B cell (primary cell): ENCODE data around the gene SRSF1. TPM values are rescaled to one million over a fixed set of nuclear protein-coding genes. Genes with fewer than 3 reads are reported as not detected.

Experiments
- ATAC-seq: fragments of 200-7000 bp; cut with Tn5 transposase; one replicate; pipeline ENCODE4 v1.10.0; 2021; ENCODE audit warnings: low read depth, mild to moderate bottlenecking, moderate number of reproducible peaks, moderate library complexity
- CTCF ChIA-PET: fragments of 350-600 bp; sonication (Branson Sonifier 250); formaldehyde crosslinking; loops from one replicate; lab custom pipeline; 2021; ENCODE audit warnings: antibody characterized with exemption, inconsistent platforms; lab: Charles Lee
- POLR2A ChIA-PET: fragments of 350-600 bp; sonication (Branson Sonifier 250); formaldehyde crosslinking; loops from one replicate; lab custom pipeline; 2021; ENCODE audit warnings: antibody characterized with exemption; lab: Charles Lee
- DNase-seq: peaks from one replicate; pipeline ENCODE4 v3.0.0; 2013
- H2AFZ ChIP-seq: 2 replicates; pipeline ENCODE4 v1.6.1; 2012; ENCODE audit warnings: mild to moderate bottlenecking, low read depth, low read length; ENCODE audit not compliant: insufficient read depth, poor library complexity, severe bottlenecking
- H3K27ac ChIP-seq, 2 donors: 1 replicate in 1 of 2; 2 replicates in 1 of 2; pipeline ENCODE4 v1.5.1; 2012 to 2013; ENCODE audit warnings: low read length in 2 of 2, mild to moderate bottlenecking in 2 of 2, moderate library complexity in 1 of 2
- H3K27me3 ChIP-seq, 4 experiments: fragments of 200-600 bp in 1 of 4; sonication (generic) in 1 of 4; replicated peaks in 1 of 4; 1 replicate in 2 of 4; 2 replicates in 2 of 4; pipeline versions ENCODE4 v1.6.1 to v1.7.0; 2013 to 2016; ENCODE audit warnings: low read length in 3 of 4, mild to moderate bottlenecking in 2 of 4, mixed read lengths in 1 of 4, moderate library complexity in 1 of 4; ENCODE audit not compliant: insufficient read depth in 4 of 4, control insufficient read depth in 3 of 4; ENCODE audit errors: control extremely low read depth in 1 of 4
- H3K36me3 ChIP-seq, 2 experiments: replicated peaks in 1 of 2; 1 replicate in 1 of 2; 2 replicates in 1 of 2; pipeline versions ENCODE4 v1.6.1 to v1.7.1; 2013; ENCODE audit warnings: low read length in 1 of 2; ENCODE audit not compliant: insufficient read depth in 2 of 2, control insufficient read depth in 1 of 2; ENCODE audit errors: control extremely low read depth in 1 of 2, extremely low read depth in 1 of 2
- H3K4me1 ChIP-seq, 2 donors: fragments of 200-600 bp in 1 of 2; sonication (generic) in 1 of 2; 1 replicate in 1 of 2; 2 replicates in 1 of 2; pipeline versions ENCODE4 v1.5.1 to v1.6.1; 2013 to 2017; ENCODE audit warnings: low read length in 2 of 2; ENCODE audit not compliant: control insufficient read depth in 2 of 2, insufficient read depth in 2 of 2
- H3K4me2 ChIP-seq: replicated peaks from 2 replicates; pipeline ENCODE3; 2012; ENCODE audit warnings: mild to moderate bottlenecking, low read depth, low read length; ENCODE audit not compliant: poor library complexity, severe bottlenecking
- H3K4me3 ChIP-seq, 5 experiments: fragments of 200-600 bp in 1 of 5; sonication (generic) in 1 of 5; 1 replicate in 3 of 5; 2 replicates in 2 of 5; pipeline versions ENCODE4 v1.5.1 to v1.7.0; 2011 to 2016; ENCODE audit warnings: low read length in 4 of 5, mild to moderate bottlenecking in 4 of 5, low read depth in 2 of 5, control low read depth in 1 of 5, moderate library complexity in 1 of 5; ENCODE audit not compliant: insufficient read depth in 1 of 5; ENCODE audit errors: control extremely low read depth in 1 of 5, extremely low read depth in 1 of 5
- H3K79me2 ChIP-seq: fragments of 200-600 bp; sonication (generic); one replicate; pipeline ENCODE4 v1.6.0; 2016; ENCODE audit warnings: low read length; ENCODE audit not compliant: control insufficient read depth, insufficient read depth
- H3K9ac ChIP-seq: fragments of 200-600 bp; sonication (generic); 2 replicates; pipeline ENCODE4 v1.6.1; 2017; ENCODE audit warnings: mild to moderate bottlenecking, low read length, moderate library complexity
- H3K9me3 ChIP-seq, 3 donors: one replicate each; pipeline versions ENCODE4 v1.6.1 to v1.7.1; 2013; ENCODE audit warnings: low read length in 2 of 3; ENCODE audit not compliant: control insufficient read depth in 2 of 3, insufficient read depth in 1 of 3; ENCODE audit errors: control extremely low read depth in 1 of 3
- H4K20me1 ChIP-seq: 2 replicates; pipeline ENCODE4 v1.6.0; 2012; ENCODE audit warnings: mild to moderate bottlenecking, low read length; ENCODE audit not compliant: insufficient read depth, control insufficient read depth, poor library complexity, severe bottlenecking
- H3K27ac Mint-ChIP-seq: one replicate; pipeline ENCODE4 v1.8.0; 2021; ENCODE audit warnings: mixed read lengths
- H3K27me3 Mint-ChIP-seq: one replicate; pipeline ENCODE4 v1.8.0; 2021; ENCODE audit warnings: mixed read lengths
- H3K4me1 Mint-ChIP-seq: one replicate; pipeline ENCODE4 v1.8.0; 2021; ENCODE audit warnings: mixed read lengths
- H3K4me3 Mint-ChIP-seq: one replicate; pipeline ENCODE4 v1.8.0; 2021; ENCODE audit warnings: mixed read lengths
- H3K9me3 Mint-ChIP-seq: one replicate; pipeline ENCODE4 v1.8.0; 2022; ENCODE audit warnings: mixed read lengths; ENCODE audit not compliant: insufficient read depth
- CTCF ChIP-seq: fragments of 200-600 bp; IDR thresholded peaks from one replicate; pipeline ENCODE4 v1.8.0; 2022; ENCODE audit warnings: antibody characterized with exemption, mild to moderate bottlenecking
- EZH2 ChIP-seq: IDR thresholded peaks from 2 replicates; pipeline ENCODE4 v1.6.1; 2012; ENCODE audit warnings: borderline replicate concordance, low read depth, mild to moderate bottlenecking, moderate library complexity, low read length; ENCODE audit not compliant: insufficient read depth, poor library complexity, severe bottlenecking
- WGBS: methylation state at CpG from one replicate; pipeline ENCODE4 v1.1.5; 2013; ENCODE audit warnings: missing lambda C conversion rate; ENCODE audit not compliant: insufficient coverage; 5-methylcytosine and 5-hydroxymethylcytosine counted together
- intact Hi-C: fragments of 100-400 bp; cut with micrococcal nuclease; formaldehyde crosslinking; loops from one replicate; pipeline ENCODE4 v1.10.0; 2022
- polyA plus RNA-seq: library from polyadenylated mRNA; depleted of rRNA; stranded (reverse); fragments of >200 nt; gene quantifications from 2 replicates; pipeline ENCODE4 v1.2.3, GENCODE V29; 2012
- total RNA-seq, 2 donors: library from RNA; stranded (reverse); fragments of 120-200 nt in 1 of 2; gene quantifications; 1 replicate in 1 of 2; 2 replicates in 1 of 2; pipeline versions ENCODE4 v1.2.3 to v1.2.4, GENCODE V29; 2013 to 2022

Gene SRSF1
- total and polyA plus RNA-seq, 2 donors (not counting 1 experiment from before 2014, with no cell fraction given): 163 to 250 TPM

GRCh38 chr17:57965521-57966160, 41.4 kb downstream of the SRSF1 start:
- CTCF ChIA-PET: interaction anchor here (1.3 kb wide), 1 partner anchor 28 kb away, joined by 3 read pairs; no protein-coding TSS in a partner anchor
- H3K9me3 Mint-ChIP-seq: no peaks in the 10 kb centered on the region
- WGBS: 95% methylated on average over 16 of the region's 26 CpGs
- H3K27ac Mint-ChIP-seq: no peak overlapping the region
- Histone ChIP-seq H3K27ac (no peak overlapping the region), H3K27me3 (peaks cover 0 to 44% (median 8%) of the 10 kb centered on the region in 4 experiments), H3K79me2 (no peaks in the 10 kb centered on the region), H2AFZ (no peak overlapping the region), H3K4me3 (no peak overlapping the region), H3K4me2 (no peak overlapping the region), H3K36me3 (no peaks in the 10 kb centered on the region), H3K4me1 (no peaks in the 10 kb centered on the region), H4K20me1 (no peaks in the 10 kb centered on the region), H3K9ac (no peak overlapping the region), H3K9me3 (no peaks in the 10 kb centered on the region)
- DNase-seq (no peak), ATAC-seq (no peak)
- intact Hi-C loops: no loop called here
- H3K4me1 Mint-ChIP-seq: no peaks in the 10 kb centered on the region
- no peak for TF ChIP-seq CTCF
- POLR2A ChIA-PET: no interaction called here
- H3K27me3 Mint-ChIP-seq: peaks cover 51% of the 10 kb centered on the region
- no peak overlapping the region for H3K4me3 Mint-ChIP-seq

- no peak overlapping the region for H3K27ac Mint-ChIP-seq
- no peaks in the 10 kb centered on the region for H3K9me3 Mint-ChIP-seq
These were observed 43.9 kb downstream of the SRSF1 start for GRCh38 chr17:57963149-57963511.

More at GRCh38 chr17:57963149-57963511, 43.9 kb downstream of the SRSF1 start:
- 100% methylated on average over 1 of the region's 6 CpGs for WGBS
- Histone ChIP-seq H3K4me2 (no peak overlapping the region), H3K4me3 (no peak overlapping the region), H3K79me2 (no peaks in the 10 kb centered on the region), H3K27ac (no peak overlapping the region), H4K20me1 (no peaks in the 10 kb centered on the region), H3K9me3 (no peaks in the 10 kb centered on the region), H3K9ac (no peak overlapping the region), H3K36me3 (no peaks in the 10 kb centered on the region), H2AFZ (no peak overlapping the region), H3K27me3 (peaks cover 0 to 57% (median 18%) of the 10 kb centered on the region in 4 experiments), H3K4me1 (no peaks in the 10 kb centered on the region)
- no peak for DNase-seq
- ChIA-PET POLR2A (no interaction called here), CTCF (interaction anchor here (1.9 kb wide), 1 partner anchor 36 kb away, joined by 4 read pairs; no protein-coding TSS in a partner anchor)
- Mint-ChIP-seq H3K4me3 (no peak overlapping the region), H3K27me3 (peaks cover 54% of the 10 kb centered on the region), H3K4me1 (no peaks in the 10 kb centered on the region)
- no peak for ATAC-seq
- TF ChIP-seq EZH2: no peak
- no peak for TF ChIP-seq CTCF
- intact Hi-C loops: no loop called here
